ENCODE data around the gene OSBPL2.

The OSBPL2 gene

GRCh38 chr20:62262064-62262463 is 23.7 kb downstream of the OSBPL2 start:
- no peak for DNase-seq

GRCh38 chr20:62263396-62263795 is 25.1 kb downstream of the OSBPL2 start:
- DNase-seq = no peak

- DNase-seq = no peak
These were observed 27.0 kb downstream of the OSBPL2 start for GRCh38 chr20:62265365-62265764.

GRCh38 chr20:62266340-62266739 is 28.0 kb downstream of the OSBPL2 start:
- DNase-seq = no peak

- no peak for DNase-seq
These were observed 28.5 kb downstream of the OSBPL2 start for GRCh38 chr20:62266851-62267250.

- no peak for DNase-seq
These were observed 29.2 kb downstream of the OSBPL2 start for GRCh38 chr20:62267543-62267942.

- DNase-seq = no peak
These were observed 30.0 kb downstream of the OSBPL2 start for GRCh38 chr20:62268228-62268900.

- no peak for DNase-seq
These were observed 31.1 kb downstream of the OSBPL2 start for GRCh38 chr20:62269378-62269777.

GRCh38 chr20:62269871-62270270 is 31.6 kb downstream of the OSBPL2 start:
- no peak for DNase-seq

- DNase-seq = no peak
These were observed 33.9 kb downstream of the OSBPL2 start for GRCh38 chr20:62272200-62272599.

- DNase-seq = no peak
These were observed 35.1 kb downstream of the OSBPL2 start for GRCh38 chr20:62273416-62273815.

- DNase-seq = peak; percentile 93
These were observed 36.1 kb downstream of the OSBPL2 start for GRCh38 chr20:62274332-62274950.

- no peak for DNase-seq
These were observed 36.9 kb downstream of the OSBPL2 start for GRCh38 chr20:62275219-62275618.

- no peak for DNase-seq
These were observed 38.1 kb downstream of the OSBPL2 start for GRCh38 chr20:62276439-62276838.

- DNase-seq = no peak
These were observed 38.9 kb downstream of the OSBPL2 start for GRCh38 chr20:62277253-62277652.

- no peak for DNase-seq
These were observed 42.0 kb downstream of the OSBPL2 start for GRCh38 chr20:62280303-62280702.

GRCh38 chr20:62281161-62281933 is 43.0 kb downstream of the OSBPL2 start:
- no peak for DNase-seq

- DNase-seq = no peak
These were observed 43.8 kb downstream of the OSBPL2 start for GRCh38 chr20:62282103-62282502.

- no peak for DNase-seq
These were observed 44.7 kb downstream of the OSBPL2 start for GRCh38 chr20:62282877-62283503.

GRCh38 chr20:62284448-62284847 is 46.1 kb downstream of the OSBPL2 start:
- no peak for DNase-seq

- no peak for DNase-seq
These were observed 46.8 kb downstream of the OSBPL2 start for GRCh38 chr20:62285151-62285550.

GRCh38 chr20:62285722-62286121 is 47.4 kb downstream of the OSBPL2 start:
- DNase-seq = no peak

GRCh38 chr20:62286493-62287064 is 48.3 kb downstream of the OSBPL2 start:
- no peak for DNase-seq

Data from hematopoietic multipotent progenitor cell treated with erythropoietin and hydrocortisone succinate and interleukin-3 and kit ligand, for 4 days (in vitro differentiated cells).